ENCODE results near the gene UTS2B. TPM values are rescaled to one million over a fixed set of nuclear protein-coding genes. Genes with fewer than 3 reads are reported as not detected.

UTS2B gene
- total and polyA plus RNA-seq, 9 of the 15 experiments (the other 6 are each of a cell fraction or from before 2014, with no cell fraction given), result 0.06 TPM; not detected in 8

DNA sequence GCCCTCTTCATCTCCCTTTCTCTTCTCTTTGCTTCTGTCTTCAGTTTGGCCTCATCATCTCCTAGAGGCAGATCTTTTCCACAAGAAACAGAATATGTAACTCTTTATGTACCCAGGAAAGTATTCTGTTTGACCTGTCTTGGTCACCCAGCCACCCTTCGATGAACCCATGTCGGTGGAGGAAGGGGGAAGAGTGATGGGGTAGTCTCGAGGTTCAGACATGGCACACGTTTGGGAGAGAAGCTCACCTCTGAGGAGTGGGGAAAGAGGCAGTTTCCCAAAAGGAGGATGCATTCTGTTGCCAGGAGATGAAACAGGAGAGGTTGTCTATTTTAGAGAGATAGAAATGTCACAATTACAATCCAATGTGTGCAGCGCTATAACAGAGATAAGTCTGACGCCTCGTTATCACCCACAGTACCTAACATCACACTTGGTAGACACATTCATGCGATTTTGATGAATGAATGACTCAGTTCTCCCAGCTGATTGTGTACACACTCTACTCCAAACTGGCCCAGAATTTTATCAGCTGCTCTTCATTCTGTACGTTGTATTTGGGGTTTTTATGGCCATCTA lies 1.9 kb downstream of the UTS2B start (continued):
- TF ChIP-seq, protein P1, sequence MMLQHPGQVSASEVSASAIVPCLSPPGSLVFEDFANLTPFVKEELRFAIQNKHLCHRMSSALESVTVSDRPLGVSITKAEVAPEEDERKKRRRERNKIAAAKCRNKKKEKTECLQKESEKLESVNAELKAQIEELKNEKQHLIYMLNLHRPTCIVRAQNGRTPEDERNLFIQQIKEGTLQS (IDR thresholded peaks at IDR 0.05), result peak; percentile 57; the same call in 1 of the 2 replicates
- TF ChIP-seq, protein P1 (CRISPR knock-in tag; conservative IDR thresholded peaks at IDR 0.05), result no peak
- no peak for TF ChIP-seq OTX1 (CRISPR knock-in tag; IDR thresholded peaks at IDR 0.05)
- TF ChIP-seq, protein P2, sequence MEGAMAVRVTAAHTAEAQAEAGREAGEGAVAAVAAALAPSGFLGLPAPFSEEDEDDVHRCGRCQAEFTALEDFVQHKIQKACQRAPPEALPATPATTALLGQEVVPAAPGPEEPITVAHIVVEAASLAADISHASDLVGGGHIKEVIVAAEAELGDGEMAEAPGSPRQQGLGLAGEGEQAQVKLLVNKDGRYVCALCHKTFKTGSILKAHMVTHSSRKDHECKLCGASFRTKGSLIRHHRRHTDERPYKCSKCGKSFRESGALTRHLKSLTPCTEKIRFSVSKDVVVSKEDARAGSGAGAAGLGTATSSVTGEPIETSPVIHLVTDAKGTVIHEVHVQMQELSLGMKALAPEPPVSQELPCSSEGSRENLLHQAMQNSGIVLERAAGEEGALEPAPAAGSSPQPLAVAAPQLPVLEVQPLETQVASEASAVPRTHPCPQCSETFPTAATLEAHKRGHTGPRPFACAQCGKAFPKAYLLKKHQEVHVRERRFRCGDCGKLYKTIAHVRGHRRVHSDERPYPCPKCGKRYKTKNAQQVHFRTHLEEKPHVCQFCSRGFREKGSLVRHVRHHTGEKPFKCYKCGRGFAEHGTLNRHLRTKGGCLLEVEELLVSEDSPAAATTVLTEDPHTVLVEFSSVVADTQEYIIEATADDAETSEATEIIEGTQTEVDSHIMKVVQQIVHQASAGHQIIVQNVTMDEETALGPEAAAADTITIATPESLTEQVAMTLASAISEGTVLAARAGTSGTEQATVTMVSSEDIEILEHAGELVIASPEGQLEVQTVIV (CRISPR knock-in tag; IDR thresholded peaks at IDR 0.05; ENCODE audit: borderline replicate concordance), result no peak
- TF ChIP-seq TFAM (CRISPR knock-in tag; conservative IDR thresholded peaks at IDR 0.05), result no peak
- no peak for TF ChIP-seq FOS (IDR thresholded peaks at IDR 0.05; ENCODE audit: extremely low read depth, insufficient read length)
- peak; percentile 89 for TF ChIP-seq ZNF24 (IDR thresholded peaks at IDR 0.05)
- no peak for TF ChIP-seq PYGO2 (tag; IDR thresholded peaks at IDR 0.05)
- TF ChIP-seq NR4A1 (CRISPR knock-in tag; IDR thresholded peaks at IDR 0.05), result no peak
- no peak for TF ChIP-seq NR4A1 (tag; IDR thresholded peaks at IDR 0.05)
- peak; percentile 79 for TF ChIP-seq DACH1 (IDR thresholded peaks at IDR 0.05; ENCODE audit: partially characterized antibody)
- TF ChIP-seq TCFL5 (CRISPR knock-in tag; conservative IDR thresholded peaks at IDR 0.05), result no peak
- no peak; the same call in 1 of the 2 replicates for TF ChIP-seq PHB2 (IDR thresholded peaks at IDR 0.05; ENCODE audit: low read depth)
- TF ChIP-seq SMARCA4 (IDR thresholded peaks at IDR 0.05), result 0 out of 2 replicates have a peak, but pooled peaks have one; percentile 66
- no peak for TF ChIP-seq FOXP1 (CRISPR knock-in tag; IDR thresholded peaks at IDR 0.05)
- TF ChIP-seq POLR3A (IDR thresholded peaks at IDR 0.05; ENCODE audit: borderline replicate concordance, extremely low read depth, insufficient read depth, insufficient read length), result no peak
- TF ChIP-seq, protein P3, sequence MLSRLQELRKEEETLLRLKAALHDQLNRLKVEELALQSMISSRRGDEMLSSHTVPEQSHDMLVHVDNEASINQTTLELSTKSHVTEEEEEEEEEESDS (CRISPR knock-in tag; IDR thresholded peaks at IDR 0.05), result no peak
- TF ChIP-seq RBBP5 (IDR thresholded peaks at IDR 0.05; ENCODE audit: borderline replicate concordance, insufficient read depth, low read length, poor library complexity, severe bottlenecking), result no peak
- TF ChIP-seq NCOA6 (IDR thresholded peaks at IDR 0.05), result no peak
- TF ChIP-seq, protein P4, sequence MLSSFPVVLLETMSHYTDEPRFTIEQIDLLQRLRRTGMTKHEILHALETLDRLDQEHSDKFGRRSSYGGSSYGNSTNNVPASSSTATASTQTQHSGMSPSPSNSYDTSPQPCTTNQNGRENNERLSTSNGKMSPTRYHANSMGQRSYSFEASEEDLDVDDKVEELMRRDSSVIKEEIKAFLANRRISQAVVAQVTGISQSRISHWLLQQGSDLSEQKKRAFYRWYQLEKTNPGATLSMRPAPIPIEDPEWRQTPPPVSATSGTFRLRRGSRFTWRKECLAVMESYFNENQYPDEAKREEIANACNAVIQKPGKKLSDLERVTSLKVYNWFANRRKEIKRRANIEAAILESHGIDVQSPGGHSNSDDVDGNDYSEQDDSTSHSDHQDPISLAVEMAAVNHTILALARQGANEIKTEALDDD (IDR thresholded peaks at IDR 0.05), result peak; percentile 26; the same call in 1 of the 2 replicates
- TF ChIP-seq, protein P5, sequence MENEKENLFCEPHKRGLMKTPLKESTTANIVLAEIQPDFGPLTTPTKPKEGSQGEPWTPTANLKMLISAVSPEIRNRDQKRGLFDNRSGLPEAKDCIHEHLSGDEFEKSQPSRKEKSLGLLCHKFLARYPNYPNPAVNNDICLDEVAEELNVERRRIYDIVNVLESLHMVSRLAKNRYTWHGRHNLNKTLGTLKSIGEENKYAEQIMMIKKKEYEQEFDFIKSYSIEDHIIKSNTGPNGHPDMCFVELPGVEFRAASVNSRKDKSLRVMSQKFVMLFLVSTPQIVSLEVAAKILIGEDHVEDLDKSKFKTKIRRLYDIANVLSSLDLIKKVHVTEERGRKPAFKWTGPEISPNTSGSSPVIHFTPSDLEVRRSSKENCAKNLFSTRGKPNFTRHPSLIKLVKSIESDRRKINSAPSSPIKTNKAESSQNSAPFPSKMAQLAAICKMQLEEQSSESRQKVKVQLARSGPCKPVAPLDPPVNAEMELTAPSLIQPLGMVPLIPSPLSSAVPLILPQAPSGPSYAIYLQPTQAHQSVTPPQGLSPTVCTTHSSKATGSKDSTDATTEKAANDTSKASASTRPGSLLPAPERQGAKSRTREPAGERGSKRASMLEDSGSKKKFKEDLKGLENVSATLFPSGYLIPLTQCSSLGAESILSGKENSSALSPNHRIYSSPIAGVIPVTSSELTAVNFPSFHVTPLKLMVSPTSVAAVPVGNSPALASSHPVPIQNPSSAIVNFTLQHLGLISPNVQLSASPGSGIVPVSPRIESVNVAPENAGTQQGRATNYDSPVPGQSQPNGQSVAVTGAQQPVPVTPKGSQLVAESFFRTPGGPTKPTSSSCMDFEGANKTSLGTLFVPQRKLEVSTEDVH (IDR thresholded peaks at IDR 0.05; ENCODE audit: low read depth, partially characterized antibody), result no peak
- peak; percentile 72 for TF ChIP-seq ARID1B (IDR thresholded peaks at IDR 0.05)

Measured in K562 (cell line).